ENCODE data around the gene FARS2.

Gene FARS2

DNA sequence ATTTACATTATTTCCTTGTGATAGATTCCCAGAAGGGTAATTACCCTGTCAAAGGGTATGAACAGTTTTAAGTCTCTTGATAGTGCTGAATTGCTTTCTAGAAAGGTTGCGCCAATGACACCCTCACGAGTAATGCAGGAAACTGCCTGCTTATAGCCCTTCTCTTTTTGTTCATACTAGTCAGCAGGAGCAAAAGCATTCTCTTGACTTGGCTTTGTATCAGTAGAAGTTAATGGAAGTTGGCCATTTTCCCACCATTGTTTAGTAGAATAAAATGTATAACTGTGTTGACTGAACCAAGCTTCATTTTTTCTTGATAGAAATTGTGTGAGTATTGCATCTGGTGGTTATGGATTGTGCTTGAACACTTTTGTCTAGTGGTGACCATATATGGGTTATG, 100.1 kb downstream of the FARS2 start:
- H3K4me1 Mint-ChIP-seq (ENCODE audit: low read depth) = no peaks in the 10 kb centered on the region
- H3K36me3 Mint-ChIP-seq (ENCODE audit: low read depth) = no peaks in the 10 kb centered on the region
- DNase-seq (ENCODE audit: low spot score) = no peak
- no peak overlapping the region for H3K27ac Mint-ChIP-seq
- no peak overlapping the region for H3K4me3 Mint-ChIP-seq
- no peaks in the 10 kb centered on the region for H3K9me3 Mint-ChIP-seq
- H3K27me3 Mint-ChIP-seq (ENCODE audit: low read depth) = no peaks in the 10 kb centered on the region

DNA sequence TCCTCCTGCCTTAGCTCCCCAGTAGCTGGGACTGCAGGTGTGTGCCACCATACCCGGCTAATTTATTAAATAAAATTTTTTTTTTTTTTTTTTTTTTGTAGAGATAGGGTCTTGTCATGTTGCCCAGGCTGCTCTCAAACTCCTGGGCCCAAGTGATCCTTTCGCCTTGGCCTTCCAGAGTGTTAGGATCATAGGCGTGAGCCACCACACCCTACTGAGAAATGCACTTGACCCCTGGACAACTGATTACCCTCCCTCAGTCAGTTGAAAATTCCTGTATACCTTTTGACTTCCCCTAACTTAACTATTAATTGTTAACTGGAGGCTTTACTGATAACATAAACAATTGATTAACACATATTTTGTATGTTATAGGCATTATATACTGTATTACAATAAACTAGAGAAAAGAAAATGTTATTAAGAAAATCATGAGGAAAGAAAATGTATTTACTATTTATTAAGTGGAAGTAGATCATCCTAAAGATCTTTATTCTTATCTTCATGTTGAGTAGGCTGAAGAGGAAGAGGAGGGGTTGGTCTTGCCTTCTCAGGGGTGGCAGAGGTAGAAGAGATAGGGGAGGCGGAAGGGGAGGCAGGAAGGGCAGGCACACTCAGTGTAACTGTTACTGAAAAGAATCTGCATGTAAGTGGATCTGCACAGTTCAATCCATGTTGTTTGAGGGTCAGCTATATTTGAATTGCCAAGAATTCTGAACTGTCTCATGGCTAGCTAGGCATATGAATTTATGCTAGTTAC, 104.3 kb downstream of the FARS2 start:
- no peak for DNase-seq (ENCODE audit: low spot score)
- H3K27ac Mint-ChIP-seq = no peak overlapping the region
- no peaks in the 10 kb centered on the region for H3K4me1 Mint-ChIP-seq (ENCODE audit: low read depth)
- no peaks in the 10 kb centered on the region for H3K36me3 Mint-ChIP-seq (ENCODE audit: low read depth)
- H3K27me3 Mint-ChIP-seq (ENCODE audit: low read depth) = no peaks in the 10 kb centered on the region
- H3K9me3 Mint-ChIP-seq = no peaks in the 10 kb centered on the region
- no peak overlapping the region for H3K4me3 Mint-ChIP-seq

DNA sequence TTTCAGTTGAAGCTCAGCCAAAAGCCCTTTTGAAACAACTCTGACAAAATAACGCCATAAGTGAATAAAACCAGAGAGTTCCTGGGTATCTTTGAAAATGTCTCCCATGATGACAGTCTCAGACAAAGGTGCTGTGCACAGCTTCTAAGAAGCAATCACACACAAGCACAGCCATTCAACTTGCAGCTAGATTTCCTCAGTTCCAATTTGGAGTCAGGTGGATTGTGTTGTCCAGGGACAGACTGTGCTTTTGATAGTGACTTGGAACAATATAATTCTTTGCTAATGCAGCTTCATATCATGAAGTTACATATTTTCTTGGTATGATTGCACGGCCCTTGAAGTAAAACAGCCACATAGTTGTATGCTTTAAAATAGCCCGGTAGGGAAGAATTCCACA, 105.6 kb downstream of the FARS2 start:
- no peaks in the 10 kb centered on the region for H3K27me3 Mint-ChIP-seq (ENCODE audit: low read depth)
- DNase-seq (ENCODE audit: low spot score) = no peak
- no peak overlapping the region for H3K4me3 Mint-ChIP-seq
- H3K9me3 Mint-ChIP-seq = no peaks in the 10 kb centered on the region
- no peaks in the 10 kb centered on the region for H3K36me3 Mint-ChIP-seq (ENCODE audit: low read depth)
- no peaks in the 10 kb centered on the region for H3K4me1 Mint-ChIP-seq (ENCODE audit: low read depth)
- no peak overlapping the region for H3K27ac Mint-ChIP-seq

DNA sequence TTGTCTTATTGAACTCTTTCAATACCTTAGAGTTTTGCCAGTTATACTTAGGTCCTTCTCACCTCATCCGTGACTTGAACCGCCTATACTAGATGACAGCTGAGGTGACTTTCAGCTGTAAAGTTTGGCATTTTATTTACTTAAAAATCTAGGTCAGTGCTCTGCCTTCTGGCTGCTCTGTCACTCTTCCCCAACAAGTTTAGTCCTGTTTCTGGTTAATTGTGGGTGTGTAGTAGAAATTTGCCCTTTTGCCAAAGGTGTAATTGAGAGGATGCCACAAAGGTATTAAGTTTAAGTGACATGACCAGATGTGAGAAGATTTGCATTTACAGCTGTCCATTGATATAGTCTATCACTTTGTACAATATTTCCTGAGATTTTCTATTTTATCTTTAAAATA, 106.2 kb downstream of the FARS2 start:
- Mint-ChIP-seq H3K9me3 (no peaks in the 10 kb centered on the region), H3K4me3 (no peak overlapping the region), H3K27ac (no peak overlapping the region), H3K27me3 (ENCODE audit: low read depth) (no peaks in the 10 kb centered on the region), H3K36me3 (ENCODE audit: low read depth) (no peaks in the 10 kb centered on the region), H3K4me1 (ENCODE audit: low read depth) (no peaks in the 10 kb centered on the region)
- DNase-seq (ENCODE audit: low spot score) = no peak

DNA sequence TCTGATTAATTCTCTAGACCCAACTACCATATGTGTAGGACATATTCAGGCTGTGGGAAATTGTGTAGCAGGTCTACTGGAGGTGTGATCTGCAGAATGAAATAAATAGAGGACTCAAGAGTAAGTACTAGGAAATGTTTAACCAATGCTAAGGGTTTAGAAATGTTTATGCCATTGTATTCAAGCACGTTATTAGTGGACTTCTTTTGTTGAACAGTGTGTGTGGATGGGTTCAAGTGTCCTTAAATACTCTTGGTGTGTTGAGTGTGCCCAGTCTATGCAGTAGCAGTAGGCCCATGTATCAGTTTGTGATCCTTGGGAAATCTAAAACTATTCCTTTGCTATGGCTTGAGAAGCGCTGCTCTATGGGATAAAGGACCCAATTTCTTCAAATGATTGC, 112.1 kb downstream of the FARS2 start:
- no peaks in the 10 kb centered on the region for H3K9me3 Mint-ChIP-seq
- no peak overlapping the region for H3K27ac Mint-ChIP-seq
- no peaks in the 10 kb centered on the region for H3K36me3 Mint-ChIP-seq (ENCODE audit: low read depth)
- no peak overlapping the region for H3K4me3 Mint-ChIP-seq
- H3K27me3 Mint-ChIP-seq (ENCODE audit: low read depth) = no peaks in the 10 kb centered on the region
- no peaks in the 10 kb centered on the region for H3K4me1 Mint-ChIP-seq (ENCODE audit: low read depth)
- no peak for DNase-seq (ENCODE audit: low spot score)

DNA sequence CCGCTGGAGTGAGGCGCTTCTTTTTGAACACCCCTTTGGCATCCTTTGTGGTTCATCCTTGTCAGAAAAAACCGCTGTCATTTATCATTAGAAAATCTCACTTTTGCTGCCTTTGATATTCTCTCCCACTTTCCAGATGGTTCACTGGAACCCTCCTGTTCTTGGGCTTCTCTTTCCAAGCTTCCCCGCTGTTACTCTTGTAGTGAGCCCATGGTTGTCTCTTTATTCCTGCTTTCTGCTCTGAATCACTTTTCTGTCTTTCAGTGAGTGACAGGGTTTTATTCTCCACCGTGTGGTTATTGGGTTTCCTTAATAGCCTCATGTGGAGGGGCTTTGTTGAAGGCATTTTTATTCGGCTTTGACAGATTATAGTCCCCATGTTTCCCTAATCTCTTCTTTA, 117.0 kb downstream of the FARS2 start:
- no peaks in the 10 kb centered on the region for H3K27me3 Mint-ChIP-seq (ENCODE audit: low read depth)
- H3K4me3 Mint-ChIP-seq = no peak overlapping the region
- no peaks in the 10 kb centered on the region for H3K4me1 Mint-ChIP-seq (ENCODE audit: low read depth)
- H3K27ac Mint-ChIP-seq = no peak overlapping the region
- DNase-seq (ENCODE audit: low spot score) = no peak
- no peaks in the 10 kb centered on the region for H3K36me3 Mint-ChIP-seq (ENCODE audit: low read depth)
- H3K9me3 Mint-ChIP-seq = no peaks in the 10 kb centered on the region

DNA sequence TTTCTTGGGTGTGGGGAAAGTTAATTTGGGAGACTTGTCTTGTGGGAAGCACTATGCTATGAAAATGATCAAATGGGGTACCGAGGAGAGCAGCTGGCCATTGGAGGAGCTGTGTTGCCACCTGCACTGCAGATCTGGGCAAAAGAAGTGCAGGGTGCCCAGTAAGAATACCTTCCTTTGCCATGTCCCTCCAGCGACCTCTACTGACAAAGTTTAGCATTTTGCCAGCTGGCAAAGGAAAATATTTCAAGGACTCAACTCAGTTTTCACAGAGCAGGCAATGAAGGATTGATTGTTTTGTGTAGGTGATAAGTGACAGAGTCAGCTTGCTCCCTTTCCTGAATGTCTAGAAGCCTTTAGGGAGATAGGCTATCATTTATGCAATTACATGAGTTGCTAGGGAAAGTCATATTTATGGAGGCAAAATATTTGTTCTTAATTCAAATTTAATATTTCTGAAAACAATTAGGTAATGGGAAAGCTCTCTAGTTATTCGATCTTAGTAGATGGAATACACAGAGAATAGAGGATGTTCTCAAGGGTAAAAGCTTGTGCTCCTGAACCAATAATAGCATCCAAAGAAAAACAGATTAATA, 118.4 kb downstream of the FARS2 start:
- peak; percentile 13 for DNase-seq (ENCODE audit: low spot score)
- Mint-ChIP-seq H3K9me3 (no peaks in the 10 kb centered on the region), H3K4me1 (ENCODE audit: low read depth) (no peaks in the 10 kb centered on the region), H3K27ac (no peak overlapping the region), H3K36me3 (ENCODE audit: low read depth) (no peaks in the 10 kb centered on the region), H3K27me3 (ENCODE audit: low read depth) (no peaks in the 10 kb centered on the region), H3K4me3 (no peak overlapping the region)

DNA sequence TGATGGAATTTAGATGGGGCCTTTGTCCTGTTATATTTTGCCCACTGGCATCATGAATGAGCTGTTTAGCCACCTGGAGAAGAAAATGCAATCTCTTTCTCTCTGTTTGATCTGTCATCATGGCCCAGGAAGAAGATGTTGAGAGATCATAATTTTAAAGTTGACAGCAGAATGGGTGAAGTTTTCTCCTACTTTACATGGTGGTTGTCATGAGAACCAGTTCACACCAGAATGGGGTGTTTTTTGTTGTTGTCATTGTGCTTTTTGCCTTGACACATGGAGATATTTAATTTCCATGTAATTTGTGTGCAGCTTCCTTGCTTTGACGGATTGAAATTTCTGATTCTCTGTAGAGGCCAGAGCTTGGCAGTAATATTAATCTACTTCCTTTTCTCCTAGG, 122.5 kb downstream of the FARS2 start:
- no peaks in the 10 kb centered on the region for H3K36me3 Mint-ChIP-seq (ENCODE audit: low read depth)
- DNase-seq (ENCODE audit: low spot score) = no peak
- no peak overlapping the region for H3K4me3 Mint-ChIP-seq
- H3K9me3 Mint-ChIP-seq = no peaks in the 10 kb centered on the region
- no peaks in the 10 kb centered on the region for H3K4me1 Mint-ChIP-seq (ENCODE audit: low read depth)
- no peak overlapping the region for H3K27ac Mint-ChIP-seq
- no peaks in the 10 kb centered on the region for H3K27me3 Mint-ChIP-seq (ENCODE audit: low read depth)

DNA sequence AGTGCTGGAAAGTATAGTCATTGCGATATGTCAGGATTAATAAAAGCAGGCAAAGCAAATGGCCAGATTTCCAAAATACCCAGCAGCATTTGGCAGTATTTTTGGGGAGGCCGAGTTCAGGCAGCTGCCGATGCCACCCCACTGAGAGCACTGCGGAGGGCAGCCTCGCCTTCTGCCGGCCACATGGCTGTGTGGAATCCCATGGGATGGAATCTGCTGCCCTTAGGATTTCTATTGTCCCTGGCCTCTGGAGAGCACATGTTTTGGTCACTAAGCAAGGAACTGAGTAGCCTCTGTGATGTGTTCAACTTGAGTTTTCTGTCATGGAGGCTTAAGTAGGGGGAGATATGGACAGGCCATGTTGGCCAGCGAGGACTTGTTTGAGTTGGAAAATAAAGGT, 123.0 kb downstream of the FARS2 start:
- Mint-ChIP-seq H3K9me3 (no peaks in the 10 kb centered on the region), H3K4me1 (ENCODE audit: low read depth) (no peaks in the 10 kb centered on the region), H3K27ac (no peak overlapping the region), H3K4me3 (no peak overlapping the region), H3K36me3 (ENCODE audit: low read depth) (no peaks in the 10 kb centered on the region), H3K27me3 (ENCODE audit: low read depth) (no peaks in the 10 kb centered on the region)
- no peak for DNase-seq (ENCODE audit: low spot score)

DNA sequence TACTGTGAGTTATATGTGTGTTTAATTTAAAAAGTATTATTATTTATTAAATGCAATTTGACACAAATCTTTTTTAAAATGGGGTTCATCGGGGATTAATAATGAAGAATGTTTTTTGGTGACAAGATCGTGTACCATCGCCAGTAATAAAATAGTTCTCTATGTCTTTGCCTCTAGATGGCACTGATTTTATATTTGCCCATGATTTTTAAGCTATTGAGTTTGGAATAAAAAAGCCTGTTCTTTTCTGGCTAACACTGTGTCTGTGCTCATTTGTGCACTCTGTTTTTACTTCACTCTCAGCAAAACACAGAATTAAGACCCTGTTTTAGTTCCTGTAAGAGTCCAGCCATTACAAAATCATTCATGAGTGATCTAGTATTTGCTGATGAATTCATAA, 127.0 kb downstream of the FARS2 start:
- no peaks in the 10 kb centered on the region for H3K36me3 Mint-ChIP-seq (ENCODE audit: low read depth)
- no peak overlapping the region for H3K4me3 Mint-ChIP-seq

DNA sequence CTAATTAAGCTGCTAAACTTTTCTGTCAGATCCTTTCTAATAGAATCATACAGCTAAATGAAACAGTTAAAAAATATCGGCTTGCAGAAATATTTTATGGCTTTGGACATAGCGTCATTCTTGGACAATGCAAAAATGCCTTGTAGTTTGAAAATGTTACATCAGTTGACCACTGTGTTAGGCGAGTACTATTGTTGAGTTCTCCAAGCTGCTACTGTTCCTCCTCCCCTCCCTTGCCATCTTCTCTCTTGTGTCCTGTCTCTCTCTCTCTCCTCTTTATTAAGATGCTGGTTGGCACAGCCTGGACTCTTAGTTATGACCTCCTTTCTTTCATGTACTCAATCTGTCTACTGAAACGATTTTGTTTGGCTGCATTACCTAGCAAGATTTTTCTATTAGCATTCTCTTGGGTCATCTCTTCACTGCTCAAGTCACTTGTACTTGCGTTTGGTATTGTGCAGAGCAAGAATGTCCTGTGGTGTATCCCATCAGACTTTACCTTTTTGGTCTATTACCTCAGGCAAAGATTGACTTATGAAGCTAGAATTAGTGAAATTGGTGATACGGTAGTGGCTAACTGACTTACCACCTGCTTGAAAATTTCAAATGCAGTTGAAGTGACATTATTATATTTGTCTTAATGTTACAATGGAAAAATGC, 127.9 kb downstream of the FARS2 start:
- no peak overlapping the region for H3K27ac Mint-ChIP-seq
- no peaks in the 10 kb centered on the region for H3K9me3 Mint-ChIP-seq
- no peaks in the 10 kb centered on the region for H3K36me3 Mint-ChIP-seq (ENCODE audit: low read depth)
- H3K4me1 Mint-ChIP-seq (ENCODE audit: low read depth) = no peaks in the 10 kb centered on the region
- no peak overlapping the region for H3K4me3 Mint-ChIP-seq
- no peak for DNase-seq (ENCODE audit: low spot score)
- no peaks in the 10 kb centered on the region for H3K27me3 Mint-ChIP-seq (ENCODE audit: low read depth)

More for the DNA sequence above, 127.0 kb downstream of the FARS2 start:
- Mint-ChIP-seq H3K4me1 (ENCODE audit: low read depth) (no peaks in the 10 kb centered on the region), H3K27ac (no peak overlapping the region), H3K27me3 (ENCODE audit: low read depth) (no peaks in the 10 kb centered on the region), H3K9me3 (no peaks in the 10 kb centered on the region)
- DNase-seq (ENCODE audit: low spot score) = no peak

DNA sequence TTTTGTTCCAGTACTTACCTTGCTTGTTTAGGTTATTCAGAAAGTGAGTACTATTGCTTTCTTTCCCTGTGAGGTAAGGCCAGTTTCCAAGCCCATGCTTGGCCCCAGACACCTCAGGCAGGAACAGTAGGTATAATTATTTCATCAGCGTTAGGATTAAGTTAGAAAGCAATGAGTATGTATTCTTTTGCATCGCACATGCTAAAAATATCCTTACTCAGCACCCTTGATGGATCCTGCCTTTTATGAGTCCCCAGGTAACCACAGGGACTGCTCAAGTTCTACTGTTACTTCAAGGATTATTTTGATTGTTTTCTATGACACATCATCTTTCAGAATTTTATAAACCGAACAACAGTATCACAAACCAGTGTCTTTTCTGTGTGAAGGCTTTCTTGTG, 128.9 kb downstream of the FARS2 start:
- no peaks in the 10 kb centered on the region for H3K27me3 Mint-ChIP-seq (ENCODE audit: low read depth)
- no peak for DNase-seq (ENCODE audit: low spot score)
- no peak overlapping the region for H3K4me3 Mint-ChIP-seq
- H3K9me3 Mint-ChIP-seq = no peaks in the 10 kb centered on the region
- H3K36me3 Mint-ChIP-seq (ENCODE audit: low read depth) = no peaks in the 10 kb centered on the region
- no peak overlapping the region for H3K27ac Mint-ChIP-seq
- no peaks in the 10 kb centered on the region for H3K4me1 Mint-ChIP-seq (ENCODE audit: low read depth)

DNA sequence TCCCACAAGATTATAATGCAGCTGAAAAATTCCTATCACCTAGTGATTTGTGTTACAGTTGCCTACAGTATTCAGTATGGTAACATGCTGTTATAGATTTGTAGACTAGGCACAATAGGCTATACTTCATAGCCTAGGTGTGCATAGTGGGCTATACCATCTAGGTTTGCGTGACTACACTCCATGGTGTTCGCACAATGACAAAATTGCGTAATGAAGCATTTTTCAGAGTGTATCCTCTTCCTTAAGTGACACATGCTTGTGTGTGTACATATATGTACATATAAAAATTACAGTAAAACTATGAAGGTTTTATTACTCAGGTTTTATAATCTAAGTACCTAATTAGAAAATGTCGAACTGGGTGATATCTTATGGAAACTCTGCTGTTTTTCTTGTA, 133.0 kb downstream of the FARS2 start:
- DNase-seq (ENCODE audit: low spot score) = no peak
- H3K9me3 Mint-ChIP-seq = no peaks in the 10 kb centered on the region
- H3K27ac Mint-ChIP-seq = no peak overlapping the region
- H3K36me3 Mint-ChIP-seq (ENCODE audit: low read depth) = no peaks in the 10 kb centered on the region
- no peak overlapping the region for H3K4me3 Mint-ChIP-seq
- H3K27me3 Mint-ChIP-seq (ENCODE audit: low read depth) = no peaks in the 10 kb centered on the region
- no peaks in the 10 kb centered on the region for H3K4me1 Mint-ChIP-seq (ENCODE audit: low read depth)

DNA sequence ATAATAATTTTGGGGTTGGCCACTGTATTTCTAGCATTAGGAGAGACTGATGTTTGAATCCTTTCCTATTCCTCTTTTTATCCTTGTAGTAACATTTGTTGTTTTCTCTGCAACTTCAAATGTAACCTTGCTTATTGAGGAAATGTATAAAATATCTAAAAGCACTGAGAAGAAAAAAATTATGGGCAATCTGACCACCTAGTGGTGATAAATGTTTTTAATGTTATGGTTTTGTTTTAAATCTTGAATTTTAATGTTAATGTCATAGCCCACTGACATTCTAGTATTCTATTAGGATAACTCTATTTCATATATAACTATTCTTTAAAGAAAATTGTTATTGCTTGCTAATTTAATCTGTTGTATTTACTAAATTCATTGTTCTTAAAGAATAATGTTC, 134.4 kb downstream of the FARS2 start:
- H3K36me3 Mint-ChIP-seq (ENCODE audit: low read depth) = no peaks in the 10 kb centered on the region
- no peak overlapping the region for H3K4me3 Mint-ChIP-seq
- H3K4me1 Mint-ChIP-seq (ENCODE audit: low read depth) = no peaks in the 10 kb centered on the region
- no peak overlapping the region for H3K27ac Mint-ChIP-seq
- no peaks in the 10 kb centered on the region for H3K9me3 Mint-ChIP-seq
- no peak for DNase-seq (ENCODE audit: low spot score)
- no peaks in the 10 kb centered on the region for H3K27me3 Mint-ChIP-seq (ENCODE audit: low read depth)
